ENCODE data around the gene DTNB. TPM values are rescaled to one million over a fixed set of nuclear protein-coding genes. Genes with fewer than 3 reads are reported as not detected.

Gene DTNB
- total and polyA plus RNA-seq, 2 donors (not counting 3 experiments of a cell fraction or from before 2014, with no cell fraction given), result 11.5 to 17.0 TPM

GRCh38 chr2:25588576-25588975, 84.8 kb downstream of the DTNB start:
- Histone ChIP-seq H3K4me3 (replicated peaks in 1 of 3; ENCODE audit: insufficient read depth in 1 of 3, low read depth in 1 of 3, low read length in 3 of 3) (no peak overlapping the region), H3K36me3 (ENCODE audit: control insufficient read depth in 2 of 2, extremely low read depth in 1 of 2, insufficient read depth in 2 of 2, low read length in 2 of 2) (no peaks in the 10 kb centered on the region), H3K27ac (ENCODE audit: insufficient read depth, low read depth, low read length) (no peak overlapping the region), H3K9me1 (replicated peaks; ENCODE audit: control insufficient read depth, extremely low read depth, insufficient read depth, low read length) (no peaks in the 10 kb centered on the region), H2AFZ (ENCODE audit: low read depth, low read length) (no peak overlapping the region), H3K4me2 (ENCODE audit: insufficient read depth, low read length) (no peak overlapping the region), H3K4me1 (ENCODE audit: control insufficient read depth, extremely low read depth, insufficient read depth, low read length) (peaks cover 11% of the 10 kb centered on the region), H3K9ac (replicated peaks; ENCODE audit: extremely low read depth, insufficient read depth, low read length) (no peak overlapping the region), H3K79me2 (ENCODE audit: control insufficient read depth, insufficient read depth, low read length) (no peaks in the 10 kb centered on the region), H3K27me3 (ENCODE audit: control insufficient read depth in 2 of 2, insufficient read depth in 2 of 2, low read length in 2 of 2) (no peaks in the 10 kb centered on the region), H3K9me3 (replicated peaks; ENCODE audit: control insufficient read depth, insufficient read depth, low read length) (no peaks in the 10 kb centered on the region), H4K20me1 (replicated peaks; ENCODE audit: control insufficient read depth, extremely low read depth, insufficient read depth, low read length) (no peaks in the 10 kb centered on the region)
- FAIRE-seq (no peak), DNase-seq (ENCODE audit: low read depth, low spot score) (no peak)
- TF ChIP-seq GATA2 (IDR thresholded peaks at IDR 0.05; ENCODE audit: insufficient read depth, insufficient read length, low read depth, low read length) (no peak), MYC (IDR thresholded peaks at IDR 0.05; ENCODE audit: low read depth, low read length) (no peak), EZH2 (IDR thresholded peaks at IDR 0.05; ENCODE audit: borderline replicate concordance, low read depth, low read length, severe bottlenecking) (no peak), JUN (IDR thresholded peaks at IDR 0.05; ENCODE audit: borderline replicate concordance, insufficient read depth, insufficient read length, low read depth) (no peak)
- dilution Hi-C loops (cut with MboI; ENCODE audit: extremely low pct_ligation_motif_present, low sequenced_read_pairs) (no loop called here), intact Hi-C loops (cut with micrococcal nuclease) (no loop called here)
- BruUV-seq (replicated peaks), result no TSS peak
- CTCF ChIA-PET, result interaction anchor here (0.6 to 2.8 kb wide), 3 partner anchors 19 to 1428 kb away, joined by 4 to 13 read pairs (median 8); no protein-coding TSS in a partner anchor
- POLR2A ChIA-PET, result interaction anchor here (0.6 kb wide), 1 partner anchor 18 kb away, joined by 3 read pairs; no protein-coding TSS in a partner anchor

GRCh38 chr2:25587361-25587760, 86.0 kb downstream of the DTNB start:
- Histone ChIP-seq H3K79me2 (ENCODE audit: control insufficient read depth, insufficient read depth, low read length) (no peaks in the 10 kb centered on the region), H2AFZ (ENCODE audit: low read depth, low read length) (no peak overlapping the region), H4K20me1 (replicated peaks; ENCODE audit: control insufficient read depth, extremely low read depth, insufficient read depth, low read length) (no peaks in the 10 kb centered on the region), H3K27ac (ENCODE audit: insufficient read depth, low read depth, low read length) (no peak overlapping the region), H3K9ac (replicated peaks; ENCODE audit: extremely low read depth, insufficient read depth, low read length) (no peak overlapping the region), H3K4me3 (replicated peaks in 1 of 3; ENCODE audit: insufficient read depth in 1 of 3, low read depth in 1 of 3, low read length in 3 of 3) (no peak overlapping the region), H3K9me3 (replicated peaks; ENCODE audit: control insufficient read depth, insufficient read depth, low read length) (no peaks in the 10 kb centered on the region), H3K9me1 (replicated peaks; ENCODE audit: control insufficient read depth, extremely low read depth, insufficient read depth, low read length) (no peaks in the 10 kb centered on the region), H3K36me3 (ENCODE audit: control insufficient read depth in 2 of 2, extremely low read depth in 1 of 2, insufficient read depth in 2 of 2, low read length in 2 of 2) (no peaks in the 10 kb centered on the region), H3K27me3 (ENCODE audit: control insufficient read depth in 2 of 2, insufficient read depth in 2 of 2, low read length in 2 of 2) (no peaks in the 10 kb centered on the region), H3K4me2 (ENCODE audit: insufficient read depth, low read length) (no peak overlapping the region), H3K4me1 (ENCODE audit: control insufficient read depth, extremely low read depth, insufficient read depth, low read length) (peaks cover 11% of the 10 kb centered on the region)
- intact Hi-C loops (cut with micrococcal nuclease) (no loop called here), dilution Hi-C loops (cut with MboI; ENCODE audit: extremely low pct_ligation_motif_present, low sequenced_read_pairs) (no loop called here)
- no TSS peak for BruUV-seq (replicated peaks)
- TF ChIP-seq FOS (IDR thresholded peaks at IDR 0.05; ENCODE audit: borderline replicate concordance, insufficient read depth, low read length) (peak; percentile 61), GATA2 (IDR thresholded peaks at IDR 0.05; ENCODE audit: insufficient read depth, insufficient read length, low read depth, low read length) (no peak), JUN (IDR thresholded peaks at IDR 0.05; ENCODE audit: borderline replicate concordance, insufficient read depth, insufficient read length, low read depth) (no peak), CTCF (IDR thresholded peaks at IDR 0.05; ENCODE audit: extremely low read depth in 1 of 2, insufficient read depth in 1 of 2, low read depth in 1 of 2, low read length in 2 of 2) (no peak), EZH2 (IDR thresholded peaks at IDR 0.05; ENCODE audit: borderline replicate concordance, low read depth, low read length, severe bottlenecking) (no peak)
- DNase-seq (ENCODE audit: low read depth, low spot score) (peak; percentile 55), FAIRE-seq (no peak)
- ChIA-PET POLR2A (interaction anchor here (0.7 kb wide), 1 partner anchor 123 kb away, joined by 4 read pairs; no protein-coding TSS in a partner anchor), CTCF (interaction anchor here (0.7 to 2.8 kb wide), 5 partner anchors 16 to 225 kb away, joined by 3 to 13 read pairs (median 3); no protein-coding TSS in a partner anchor)
